Measurements from ENCODE around the gene NETO1.

DNA sequence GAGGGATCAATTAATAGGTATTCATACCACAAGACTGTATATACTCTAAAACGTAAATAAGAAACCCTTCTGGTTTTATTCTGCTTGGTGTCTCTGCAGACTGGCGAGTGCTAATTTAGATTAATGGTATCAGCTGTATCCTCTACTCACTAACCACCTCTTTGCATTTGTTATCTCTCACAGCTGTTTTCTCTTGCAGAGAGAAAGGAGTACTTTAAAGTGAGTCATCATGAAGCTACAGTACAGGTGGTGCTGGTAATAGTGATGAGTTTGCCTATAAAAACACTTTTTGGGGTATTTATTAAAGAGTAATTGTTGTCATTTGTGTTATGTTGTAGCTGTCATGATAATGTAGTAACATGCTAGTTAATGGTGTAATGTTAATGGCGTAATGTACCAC, 147.7 kb downstream of the NETO1 start:
- TF ChIP-seq, protein P1, sequence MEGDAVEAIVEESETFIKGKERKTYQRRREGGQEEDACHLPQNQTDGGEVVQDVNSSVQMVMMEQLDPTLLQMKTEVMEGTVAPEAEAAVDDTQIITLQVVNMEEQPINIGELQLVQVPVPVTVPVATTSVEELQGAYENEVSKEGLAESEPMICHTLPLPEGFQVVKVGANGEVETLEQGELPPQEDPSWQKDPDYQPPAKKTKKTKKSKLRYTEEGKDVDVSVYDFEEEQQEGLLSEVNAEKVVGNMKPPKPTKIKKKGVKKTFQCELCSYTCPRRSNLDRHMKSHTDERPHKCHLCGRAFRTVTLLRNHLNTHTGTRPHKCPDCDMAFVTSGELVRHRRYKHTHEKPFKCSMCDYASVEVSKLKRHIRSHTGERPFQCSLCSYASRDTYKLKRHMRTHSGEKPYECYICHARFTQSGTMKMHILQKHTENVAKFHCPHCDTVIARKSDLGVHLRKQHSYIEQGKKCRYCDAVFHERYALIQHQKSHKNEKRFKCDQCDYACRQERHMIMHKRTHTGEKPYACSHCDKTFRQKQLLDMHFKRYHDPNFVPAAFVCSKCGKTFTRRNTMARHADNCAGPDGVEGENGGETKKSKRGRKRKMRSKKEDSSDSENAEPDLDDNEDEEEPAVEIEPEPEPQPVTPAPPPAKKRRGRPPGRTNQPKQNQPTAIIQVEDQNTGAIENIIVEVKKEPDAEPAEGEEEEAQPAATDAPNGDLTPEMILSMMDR (IDR thresholded peaks at IDR 0.05) = no peak
- TF ChIP-seq POLR2AphosphoS5 (IDR thresholded peaks at IDR 0.05) = no peak

Data from transverse colon (tissue), 4 donors.